Pancreas (tissue), 10 donors: ENCODE measurements around the gene CTCFL. TPM values are rescaled to one million over a fixed set of nuclear protein-coding genes. Genes with fewer than 3 reads are reported as not detected.
"Not testable (repeated sequence)": the region's sequence is repeated elsewhere in the genome, so short reads cannot be mapped to it uniquely, and the experiment has no call there.

Source experiments
- ATAC-seq, 4 donors: fragments of 200-7000 bp; cut with Tn5 transposase; one replicate each; pipeline versions ENCODE4 v1.8.0 to v1.9.1; 2020; ENCODE audit warnings: mild to moderate bottlenecking in 4 of 4, moderate library complexity in 4 of 4
- DNase-seq, 6 donors: peaks; one replicate each; pipeline ENCODE4 v3.0.0-alpha.2; 2020
- FAIRE-seq: peaks from 2 replicates; lab custom pipeline; 2012; peaks lifted over from hg19 to GRCh38; lab: Jason Lieb, UNC
- H3K27ac ChIP-seq, 4 donors: fragments of 200-600 bp; sonication (generic); 1 replicate in 3 of 4; 2 replicates in 1 of 4; pipeline versions ENCODE4 v1.5.0 to v1.8.0; 2020
- H3K27me3 ChIP-seq, 4 donors: fragments of 200-600 bp; one replicate each; pipeline ENCODE4 v1.8.0; 2021
- H3K36me3 ChIP-seq, 3 donors: fragments of 200-600 bp; sonication (generic) in 1 of 3; one replicate each; pipeline versions ENCODE4 v1.5.0 to v1.8.0; 2020 to 2021
- H3K4me1 ChIP-seq, 3 donors: fragments of 200-600 bp; one replicate each; pipeline ENCODE4 v1.8.0; 2021
- H3K4me3 ChIP-seq, 4 donors: fragments of 200-600 bp; sonication (generic) in 2 of 4; one replicate each; pipeline versions ENCODE4 v1.5.0 to v1.8.0; 2020 to 2021
- H3K9me3 ChIP-seq, 4 donors: fragments of 200-600 bp; one replicate each; pipeline ENCODE4 v1.8.0; 2021
- CTCF ChIP-seq, 4 donors: fragments of 200-600 bp; sonication (generic) in 3 of 4; IDR thresholded peaks; one replicate each; pipeline versions ENCODE4 v1.5.0 to v1.8.0; 2021; ENCODE audit warnings: antibody characterized with exemption in 4 of 4
- WGBS, 2 donors: extraction: QIAGEN DNeasy Blood & Tissue Kit; methylation state at CpG; one replicate each; pipeline ENCODE4 v1.1.7; 2013; 5-methylcytosine and 5-hydroxymethylcytosine counted together
- intact Hi-C, 3 donors: fragments of 100-400 bp; cut with DNase I; formaldehyde crosslinking; loops; one replicate each; pipeline versions ENCODE4 v1.11.1 to v1.14.2; 2022
- polyA plus RNA-seq, 2 donors: library from polyadenylated mRNA; stranded (reverse); fragments of 200-250 nt; gene quantifications; one replicate each; pipeline ENCODE4 v1.2.3, GENCODE V29; 2013
- total RNA-seq, 6 donors: library from RNA; stranded (reverse); fragmentation: NEBNext Ultra II Directional in 4 of 6; extraction: Animal tissue kit (Norgen Biotek cat#: 25700) in 4 of 6; gene quantifications; one replicate each; pipeline versions ENCODE4 v1.2.1 to v1.2.4, GENCODE V29; 2021 to 2023
- donor health status: healthy with polysubstance abuse.
- donor health status: DM: no; HTN: no; CAD: no; lungs with moderate emphysema.
- donor health status: DM: no; HTN: no; CAD: no.
- donor health status: control.
- donor health status: control.
- donor health status: Bipolar disorder and iron deficiency.
- donor health status: DM: yes; HTN: yes; CAD: no.
- donor health status: DM: no; HTN: no; CAD: no.
- donor health status: DM: no; HTN: no; CAD: no.
- donor health status: DM: yes; HTN: yes; CAD: no.

Gene CTCFL
- total and polyA plus RNA-seq, 8 donors = 0.16 TPM; not detected in 7

GRCh38 chr20:57512432-57512831 is 12.5 kb downstream of the CTCFL start:
- Histone ChIP-seq H3K27me3 (peaks cover 0 to 3% (median 0%) of the 10 kb centered on the region in 4 donors), H3K4me3 (no peak overlapping the region), H3K27ac (no peak overlapping the region), H3K36me3 (no peaks in the 10 kb centered on the region), H3K4me1 (no peaks in the 10 kb centered on the region), H3K9me3 (no peaks in the 10 kb centered on the region)
- FAIRE-seq = no peak
- TF ChIP-seq CTCF (IDR thresholded peaks at IDR 0.05) = no peak
- ATAC-seq = no peak
- intact Hi-C loops = loop anchor here in 1 of 3 donors (5.0 kb wide), 2 partner anchors 80 to 700 kb away; no protein-coding TSS in a partner anchor
- WGBS, 2 donors = 73 to 86% methylated on average over 5 of the region's 5 CpGs
- no peak for DNase-seq

- intact Hi-C loops = loop anchor here in 1 of 3 donors (5.0 kb wide), 2 partner anchors 81 to 701 kb away; no protein-coding TSS in a partner anchor
- not testable (repeated sequence) for H3K4me1 ChIP-seq, FAIRE-seq, ATAC-seq, H3K9me3 ChIP-seq, DNase-seq, H3K27ac ChIP-seq, H3K27me3 ChIP-seq, H3K36me3 ChIP-seq, H3K4me3 ChIP-seq
- 71 to 81% methylated on average over 7 of the region's 7 CpGs for WGBS, 2 donors
Observed at GRCh38 chr20:57511709-57512108, 13.2 kb downstream of the CTCFL start.

- Histone ChIP-seq H3K27me3 (peaks cover 0 to 3% (median 0%) of the 10 kb centered on the region in 4 donors), H3K27ac (no peak overlapping the region), H3K4me3 (no peak overlapping the region), H3K9me3 (no peaks in the 10 kb centered on the region), H3K36me3 (no peaks in the 10 kb centered on the region), H3K4me1 (no peaks in the 10 kb centered on the region)
- WGBS, 2 donors = 37 to 42% methylated on average over 5 of the region's 5 CpGs
- peak in 1 of 6 donors; percentile 33 for DNase-seq
- TF ChIP-seq CTCF (IDR thresholded peaks at IDR 0.05) = no peak
- FAIRE-seq = no peak
- intact Hi-C loops = loop anchor here in 2 of 3 donors (5.0 to 10.0 kb wide), 3 partner anchors 83 to 703 kb away; no protein-coding TSS in a partner anchor
- peak in 2 of 4 donors; percentile 53 to 60 for ATAC-seq
Observed at GRCh38 chr20:57509665-57510237, 15.2 kb downstream of the CTCFL start.

GRCh38 chr20:57508831-57509230 is 16.1 kb downstream of the CTCFL start:
- H3K36me3 ChIP-seq = no peaks in the 10 kb centered on the region
- no peak overlapping the region for H3K4me3 ChIP-seq
- intact Hi-C loops = loop anchor here in 1 of 3 donors (10.0 kb wide), 1 partner anchor 134 kb away; no protein-coding TSS in a partner anchor
- DNase-seq = no peak
- WGBS, 2 donors = 55% methylated on average over 5 of the region's 5 CpGs
- H3K27ac ChIP-seq = no peak overlapping the region
- FAIRE-seq = no peak
- no peaks in the 10 kb centered on the region for H3K9me3 ChIP-seq
- no peak for TF ChIP-seq CTCF (IDR thresholded peaks at IDR 0.05)
- ATAC-seq = no peak
- peaks cover 0 to 3% (median 0%) of the 10 kb centered on the region in 4 donors for H3K27me3 ChIP-seq
- H3K4me1 ChIP-seq = no peaks in the 10 kb centered on the region

- intact Hi-C loops = loop anchor here in 1 of 3 donors (10.0 kb wide), 1 partner anchor 134 kb away; no protein-coding TSS in a partner anchor
- Histone ChIP-seq H3K9me3 (no peaks in the 10 kb centered on the region), H3K27me3 (peaks cover 0 to 3% (median 0%) of the 10 kb centered on the region in 4 donors), H3K27ac (no peak overlapping the region), H3K36me3 (no peaks in the 10 kb centered on the region), H3K4me1 (no peaks in the 10 kb centered on the region), H3K4me3 (no peak overlapping the region)
- FAIRE-seq (no peak), ATAC-seq (no peak), DNase-seq (no peak)
- 43 to 52% methylated on average over 8 of the region's 8 CpGs for WGBS, 2 donors
- TF ChIP-seq CTCF (IDR thresholded peaks at IDR 0.05) = no peak
Observed at GRCh38 chr20:57508381-57508780, 16.6 kb downstream of the CTCFL start.
